ENCODE measurements around the gene KRT80. TPM values are rescaled to one million over a fixed set of nuclear protein-coding genes. Genes with fewer than 3 reads are reported as not detected.

KRT80 gene
- total and polyA plus RNA-seq, 2 experiments from 2014 or later, result not detected

DNA sequence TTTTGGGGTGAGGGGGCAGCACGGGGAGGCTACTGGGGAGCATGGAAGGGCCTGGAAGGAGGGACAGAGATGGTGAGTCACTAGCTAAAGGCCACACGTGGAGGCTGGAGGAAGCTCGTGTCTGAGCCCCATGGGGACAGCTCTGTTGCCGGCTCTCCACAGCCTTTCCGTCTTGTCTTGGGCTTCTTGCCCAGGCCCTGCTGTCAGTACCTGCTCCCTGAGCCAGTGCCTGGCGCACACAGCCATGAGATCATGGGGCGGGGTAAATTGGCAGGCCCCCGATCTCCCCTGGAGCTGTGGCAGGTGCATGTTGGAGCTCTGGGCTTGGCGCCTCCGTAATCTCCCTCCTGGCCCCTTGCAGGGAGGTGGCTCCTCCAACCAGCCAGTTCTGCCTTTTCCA lies 16.1 kb upstream of the KRT80 start:
- H3K36me3 ChIP-seq (ENCODE audit: insufficient read depth), result no peaks in the 10 kb centered on the region
- TF ChIP-seq EZH2 (IDR thresholded peaks at IDR 0.05; ENCODE audit: low read depth, unreplicated experiment) (no peak), STAT1 (IDR thresholded peaks at IDR 0.05; ENCODE audit: unreplicated experiment) (no peak), POLR2AphosphoS5 (IDR thresholded peaks at IDR 0.05; ENCODE audit: low read depth) (no peak), CREB1 (CRISPR knock-in tag; IDR thresholded peaks at IDR 0.05; ENCODE audit: low read depth) (no peak)
- TF ChIP-seq, protein P1, sequence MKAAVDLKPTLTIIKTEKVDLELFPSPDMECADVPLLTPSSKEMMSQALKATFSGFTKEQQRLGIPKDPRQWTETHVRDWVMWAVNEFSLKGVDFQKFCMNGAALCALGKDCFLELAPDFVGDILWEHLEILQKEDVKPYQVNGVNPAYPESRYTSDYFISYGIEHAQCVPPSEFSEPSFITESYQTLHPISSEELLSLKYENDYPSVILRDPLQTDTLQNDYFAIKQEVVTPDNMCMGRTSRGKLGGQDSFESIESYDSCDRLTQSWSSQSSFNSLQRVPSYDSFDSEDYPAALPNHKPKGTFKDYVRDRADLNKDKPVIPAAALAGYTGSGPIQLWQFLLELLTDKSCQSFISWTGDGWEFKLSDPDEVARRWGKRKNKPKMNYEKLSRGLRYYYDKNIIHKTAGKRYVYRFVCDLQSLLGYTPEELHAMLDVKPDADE (IDR thresholded peaks at IDR 0.05), result no peak
- no peaks in the 10 kb centered on the region for H3K9me2 ChIP-seq (ENCODE audit: insufficient read depth)
- H3K27me3 ChIP-seq (ENCODE audit: insufficient read depth), result no peaks in the 10 kb centered on the region
- no peaks in the 10 kb centered on the region for H3K79me2 ChIP-seq (replicated peaks; ENCODE audit: insufficient read depth)
- DNase-seq (ENCODE audit: low spot score) (no peak), ATAC-seq (no peak)
- no peaks in the 10 kb centered on the region; the same call in 2 of the 3 replicates for H3K9me3 Mint-ChIP-seq
- no peak overlapping the region for H3K4me2 ChIP-seq
- H3K4me3 Mint-ChIP-seq, result no peak overlapping the region
- no peak overlapping the region for H3K4me3 ChIP-seq
- no peaks in the 10 kb centered on the region for H4K20me1 ChIP-seq (replicated peaks; ENCODE audit: insufficient read depth)
- no peaks in the 10 kb centered on the region for H3K4me1 ChIP-seq (ENCODE audit: insufficient read depth)
- H3K4me1 Mint-ChIP-seq, result peaks cover 7% of the 10 kb centered on the region
- H3F3A ChIP-seq (replicated peaks; ENCODE audit: low read depth), result no peaks in the 10 kb centered on the region
- no peak overlapping the region for H2AFZ ChIP-seq
- peaks cover 4% of the 10 kb centered on the region for H3K27me3 Mint-ChIP-seq (ENCODE audit: insufficient read depth, low read depth, poor library complexity)
- H3K27ac ChIP-seq (ENCODE audit: low read depth), result no peak overlapping the region
- H3K27ac Mint-ChIP-seq, result no peak overlapping the region
- no peaks in the 10 kb centered on the region for H3K36me3 Mint-ChIP-seq (ENCODE audit: low read depth)

DNA sequence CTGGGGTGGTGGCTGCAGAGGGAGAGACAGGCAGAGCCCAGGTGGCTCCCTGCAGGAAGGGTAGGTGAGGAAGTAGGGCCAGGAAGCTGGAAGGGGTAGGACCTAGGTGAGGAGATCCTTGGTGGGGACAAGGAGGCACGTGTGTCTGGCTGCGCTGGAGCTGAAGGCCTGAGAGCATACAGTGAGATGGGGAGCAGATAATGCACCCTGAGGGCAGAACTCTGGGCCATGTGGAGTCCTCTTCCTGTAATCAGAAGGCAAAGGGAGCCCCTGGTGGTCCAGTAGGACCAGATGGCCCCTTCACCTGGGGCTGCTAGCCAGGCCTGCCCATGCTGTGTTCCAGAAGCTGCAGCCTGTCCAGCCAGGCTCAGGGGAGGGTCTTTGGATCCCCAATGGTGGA lies 15.3 kb upstream of the KRT80 start:
- Histone ChIP-seq H3F3A (replicated peaks; ENCODE audit: low read depth) (no peaks in the 10 kb centered on the region), H4K20me1 (replicated peaks; ENCODE audit: insufficient read depth) (no peaks in the 10 kb centered on the region), H3K4me3 (no peak overlapping the region), H3K27me3 (ENCODE audit: insufficient read depth) (no peaks in the 10 kb centered on the region), H3K4me1 (ENCODE audit: insufficient read depth) (peaks cover 3% of the 10 kb centered on the region), H3K9me2 (ENCODE audit: insufficient read depth) (no peaks in the 10 kb centered on the region), H2AFZ (no peak overlapping the region), H3K27ac (ENCODE audit: low read depth) (no peak overlapping the region), H3K4me2 (no peak overlapping the region), H3K36me3 (ENCODE audit: insufficient read depth) (no peaks in the 10 kb centered on the region), H3K79me2 (replicated peaks; ENCODE audit: insufficient read depth) (no peaks in the 10 kb centered on the region)
- no peak for ATAC-seq
- Mint-ChIP-seq H3K4me1 (peaks cover 15% of the 10 kb centered on the region), H3K27ac (peak overlapping the region; percentile 36; the same call in 1 of the 2 replicates), H3K4me3 (no peak overlapping the region), H3K9me3 (no peaks in the 10 kb centered on the region; the same call in 2 of the 3 replicates), H3K27me3 (ENCODE audit: insufficient read depth, low read depth, poor library complexity) (peaks cover 4% of the 10 kb centered on the region), H3K36me3 (ENCODE audit: low read depth) (no peaks in the 10 kb centered on the region)
- TF ChIP-seq ZNF331 (CRISPR knock-in tag; IDR thresholded peaks at IDR 0.05; ENCODE audit: low read depth), result no peak
- TF ChIP-seq JUNB (IDR thresholded peaks at IDR 0.05; ENCODE audit: unreplicated experiment), result no peak
- TF ChIP-seq, protein P2, sequence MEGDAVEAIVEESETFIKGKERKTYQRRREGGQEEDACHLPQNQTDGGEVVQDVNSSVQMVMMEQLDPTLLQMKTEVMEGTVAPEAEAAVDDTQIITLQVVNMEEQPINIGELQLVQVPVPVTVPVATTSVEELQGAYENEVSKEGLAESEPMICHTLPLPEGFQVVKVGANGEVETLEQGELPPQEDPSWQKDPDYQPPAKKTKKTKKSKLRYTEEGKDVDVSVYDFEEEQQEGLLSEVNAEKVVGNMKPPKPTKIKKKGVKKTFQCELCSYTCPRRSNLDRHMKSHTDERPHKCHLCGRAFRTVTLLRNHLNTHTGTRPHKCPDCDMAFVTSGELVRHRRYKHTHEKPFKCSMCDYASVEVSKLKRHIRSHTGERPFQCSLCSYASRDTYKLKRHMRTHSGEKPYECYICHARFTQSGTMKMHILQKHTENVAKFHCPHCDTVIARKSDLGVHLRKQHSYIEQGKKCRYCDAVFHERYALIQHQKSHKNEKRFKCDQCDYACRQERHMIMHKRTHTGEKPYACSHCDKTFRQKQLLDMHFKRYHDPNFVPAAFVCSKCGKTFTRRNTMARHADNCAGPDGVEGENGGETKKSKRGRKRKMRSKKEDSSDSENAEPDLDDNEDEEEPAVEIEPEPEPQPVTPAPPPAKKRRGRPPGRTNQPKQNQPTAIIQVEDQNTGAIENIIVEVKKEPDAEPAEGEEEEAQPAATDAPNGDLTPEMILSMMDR (conservative IDR thresholded peaks at IDR 0.05; ENCODE audit: low read depth in 2 of 2), result 0 out of 4 replicates have a peak, but pooled peaks of 1 of the 2 experiments have one; percentile 10
- DNase-seq (ENCODE audit: low spot score), result no peak

All from GM23338 (cell line).